Lower leg skin (tissue), 3 donors: ENCODE results near the gene GTPBP10.

Source experiments
- CTCF ChIP-seq, 3 donors: fragments of 450-650 bp; IDR thresholded peaks; one replicate each; pipeline ENCODE4 v1.5.1; 2016; ENCODE audit warnings: antibody characterized with exemption in 3 of 3, mild to moderate bottlenecking in 3 of 3, moderate library complexity in 2 of 3
- POLR2A ChIP-seq, 2 donors: fragments of 450-650 bp; IDR thresholded peaks; one replicate each; pipeline ENCODE4 v1.6.1; 2016 to 2017; ENCODE audit warnings: antibody characterized with exemption in 2 of 2, mild to moderate bottlenecking in 1 of 2, moderate library complexity in 1 of 2

- TF ChIP-seq CTCF (IDR thresholded peaks at IDR 0.05), result no peak
- no peak for TF ChIP-seq POLR2A (IDR thresholded peaks at IDR 0.05)
Observed at GRCh38 chr7:90404777-90405176, 58.3 kb downstream of the GTPBP10 start.
